GM12875 (cell line): ENCODE data around the gene ADAP1.

Source experiments
- H3K4me3 ChIP-seq: one replicate; pipeline ENCODE4 v1.5.1; 2011; ENCODE audit warnings: low read depth, low read length, control low read depth
- TF ChIP-seq, protein P1 (sequence below): IDR thresholded peaks from 2 replicates; pipeline ENCODE4 v1.5.1; 2011; ENCODE audit warnings: low read depth, mild to moderate bottlenecking, control low read depth, inconsistent platforms, low read length, moderate library complexity, borderline replicate concordance; ENCODE audit not compliant: insufficient read depth

The ADAP1 gene

DNA sequence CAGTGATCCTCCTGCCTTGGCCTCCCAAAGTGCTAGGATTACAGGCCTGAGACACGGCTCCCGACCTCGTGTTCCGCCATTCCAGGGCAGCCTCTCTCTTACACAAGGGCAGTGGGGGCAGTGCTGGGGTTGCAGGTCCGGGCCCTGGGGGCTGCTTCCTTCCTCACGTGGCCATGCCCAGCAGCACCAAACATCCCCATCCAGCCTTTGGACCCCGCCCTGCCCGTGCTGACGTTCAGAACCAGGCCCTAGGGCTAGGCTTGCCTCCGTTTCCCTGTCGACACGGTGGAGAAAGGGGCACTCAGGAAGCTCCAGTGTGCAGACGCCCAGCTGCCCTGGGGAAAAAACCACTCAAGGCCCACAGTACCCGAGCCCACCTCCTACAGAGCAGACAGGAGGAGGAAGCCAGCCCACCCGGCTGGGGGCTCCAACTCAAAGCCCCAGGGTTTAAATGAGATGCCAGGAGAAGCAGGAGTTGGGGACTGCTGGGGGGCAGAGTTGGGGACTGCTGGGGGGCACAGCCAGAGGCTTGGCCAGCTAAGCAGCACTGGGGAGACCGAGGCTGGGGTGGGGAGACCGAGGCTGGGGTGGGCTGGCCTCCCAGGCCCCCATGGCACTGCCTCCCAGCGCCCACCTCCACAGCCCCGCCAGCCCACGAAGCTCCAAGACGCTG, 35.9 kb downstream of the ADAP1 start:
- TF ChIP-seq, protein P1, sequence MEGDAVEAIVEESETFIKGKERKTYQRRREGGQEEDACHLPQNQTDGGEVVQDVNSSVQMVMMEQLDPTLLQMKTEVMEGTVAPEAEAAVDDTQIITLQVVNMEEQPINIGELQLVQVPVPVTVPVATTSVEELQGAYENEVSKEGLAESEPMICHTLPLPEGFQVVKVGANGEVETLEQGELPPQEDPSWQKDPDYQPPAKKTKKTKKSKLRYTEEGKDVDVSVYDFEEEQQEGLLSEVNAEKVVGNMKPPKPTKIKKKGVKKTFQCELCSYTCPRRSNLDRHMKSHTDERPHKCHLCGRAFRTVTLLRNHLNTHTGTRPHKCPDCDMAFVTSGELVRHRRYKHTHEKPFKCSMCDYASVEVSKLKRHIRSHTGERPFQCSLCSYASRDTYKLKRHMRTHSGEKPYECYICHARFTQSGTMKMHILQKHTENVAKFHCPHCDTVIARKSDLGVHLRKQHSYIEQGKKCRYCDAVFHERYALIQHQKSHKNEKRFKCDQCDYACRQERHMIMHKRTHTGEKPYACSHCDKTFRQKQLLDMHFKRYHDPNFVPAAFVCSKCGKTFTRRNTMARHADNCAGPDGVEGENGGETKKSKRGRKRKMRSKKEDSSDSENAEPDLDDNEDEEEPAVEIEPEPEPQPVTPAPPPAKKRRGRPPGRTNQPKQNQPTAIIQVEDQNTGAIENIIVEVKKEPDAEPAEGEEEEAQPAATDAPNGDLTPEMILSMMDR, result no peak
- no peak overlapping the region for H3K4me3 ChIP-seq

DNA sequence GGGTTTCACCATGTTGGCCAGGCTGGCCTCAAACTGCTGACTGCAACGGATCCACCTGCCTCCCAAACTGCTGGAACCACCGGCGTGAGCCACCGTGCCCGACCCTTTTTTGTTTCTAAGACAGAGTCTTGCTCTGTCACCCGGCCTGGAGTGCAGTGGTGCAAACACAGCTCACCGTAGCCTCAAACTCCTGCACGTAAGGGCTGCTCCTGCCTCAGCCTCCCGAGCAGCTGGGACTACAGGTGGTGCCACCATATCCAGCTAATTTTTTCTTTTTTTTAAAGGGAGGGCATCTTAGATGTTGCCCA, 36.4 kb downstream of the ADAP1 start:
- no peak overlapping the region for H3K4me3 ChIP-seq
- TF ChIP-seq, protein P1, result no peak

DNA sequence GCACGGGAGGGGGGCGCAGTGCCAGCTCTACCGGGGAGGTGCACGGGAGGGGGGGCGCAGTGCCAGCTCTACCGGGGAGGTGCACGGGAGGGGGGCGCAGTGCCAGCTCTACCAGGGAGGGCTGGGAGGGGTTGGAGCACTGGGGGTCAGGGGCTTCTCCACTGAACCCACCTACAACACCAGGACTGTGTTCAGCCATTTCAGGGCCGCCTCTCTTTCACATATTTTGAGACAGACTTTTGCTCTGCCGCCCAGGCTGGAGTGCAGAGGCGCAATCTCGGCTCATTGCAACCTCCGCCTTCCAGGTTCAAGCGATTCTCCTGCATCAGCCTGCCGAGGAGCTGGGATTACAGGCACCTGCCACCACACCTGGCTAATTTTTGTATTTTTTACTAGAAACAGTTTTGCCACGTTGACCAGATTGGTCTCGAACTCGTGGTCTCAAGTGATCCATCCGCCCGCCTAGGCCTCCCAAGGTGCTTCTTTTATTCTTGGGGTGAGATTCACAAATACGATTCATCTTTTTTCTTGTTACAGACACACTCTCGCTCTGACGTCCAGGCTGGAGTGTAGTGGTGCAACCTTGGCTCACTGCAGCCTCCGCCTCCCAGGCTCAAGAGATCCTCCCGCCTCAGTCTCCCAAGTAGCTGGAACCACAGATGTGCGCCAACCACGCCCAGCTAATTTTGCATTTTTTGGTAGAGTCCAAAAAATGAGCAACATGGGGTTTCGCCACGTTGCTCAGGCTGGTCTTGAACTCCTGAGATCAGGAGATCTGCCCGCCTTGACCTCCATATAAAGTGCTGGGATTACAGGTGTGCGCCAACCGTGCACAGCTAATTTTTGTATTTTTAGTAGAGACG, 37.0 kb downstream of the ADAP1 start:
- TF ChIP-seq, protein P1, result no peak
- no peak overlapping the region for H3K4me3 ChIP-seq

DNA sequence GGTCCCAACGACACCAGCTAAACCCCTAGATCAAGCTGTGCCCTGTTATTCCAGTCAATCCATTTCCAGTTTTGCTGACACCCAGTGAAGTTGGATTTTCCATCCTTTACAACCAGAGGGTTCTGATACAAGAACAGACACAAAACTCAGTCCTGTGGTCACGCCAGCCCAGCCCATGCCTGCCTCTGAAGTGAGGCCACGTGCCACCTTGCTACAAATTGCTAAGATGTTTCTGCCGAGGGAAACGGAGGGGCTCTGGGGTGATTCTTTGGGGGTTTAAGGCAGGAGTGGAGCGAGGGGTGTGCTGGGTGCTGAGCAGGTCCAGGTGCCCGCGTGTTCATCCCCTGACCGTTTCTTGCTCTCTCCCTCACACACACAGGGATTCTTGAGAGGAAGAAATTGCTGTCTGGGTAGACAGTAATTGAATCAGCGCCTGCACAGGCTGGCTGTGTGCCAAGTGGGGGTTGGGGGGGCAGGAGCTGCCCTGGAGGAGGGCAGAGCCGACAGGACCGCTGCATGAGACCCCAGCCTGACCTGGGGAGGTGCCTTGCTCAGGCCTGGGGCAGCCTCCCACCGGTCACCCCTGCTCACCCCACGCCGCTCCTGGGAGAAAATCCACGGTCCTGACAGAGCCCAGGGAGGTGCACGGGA, 38.1 kb downstream of the ADAP1 start:
- no peak overlapping the region for H3K4me3 ChIP-seq
- TF ChIP-seq, protein P1, result no peak

DNA sequence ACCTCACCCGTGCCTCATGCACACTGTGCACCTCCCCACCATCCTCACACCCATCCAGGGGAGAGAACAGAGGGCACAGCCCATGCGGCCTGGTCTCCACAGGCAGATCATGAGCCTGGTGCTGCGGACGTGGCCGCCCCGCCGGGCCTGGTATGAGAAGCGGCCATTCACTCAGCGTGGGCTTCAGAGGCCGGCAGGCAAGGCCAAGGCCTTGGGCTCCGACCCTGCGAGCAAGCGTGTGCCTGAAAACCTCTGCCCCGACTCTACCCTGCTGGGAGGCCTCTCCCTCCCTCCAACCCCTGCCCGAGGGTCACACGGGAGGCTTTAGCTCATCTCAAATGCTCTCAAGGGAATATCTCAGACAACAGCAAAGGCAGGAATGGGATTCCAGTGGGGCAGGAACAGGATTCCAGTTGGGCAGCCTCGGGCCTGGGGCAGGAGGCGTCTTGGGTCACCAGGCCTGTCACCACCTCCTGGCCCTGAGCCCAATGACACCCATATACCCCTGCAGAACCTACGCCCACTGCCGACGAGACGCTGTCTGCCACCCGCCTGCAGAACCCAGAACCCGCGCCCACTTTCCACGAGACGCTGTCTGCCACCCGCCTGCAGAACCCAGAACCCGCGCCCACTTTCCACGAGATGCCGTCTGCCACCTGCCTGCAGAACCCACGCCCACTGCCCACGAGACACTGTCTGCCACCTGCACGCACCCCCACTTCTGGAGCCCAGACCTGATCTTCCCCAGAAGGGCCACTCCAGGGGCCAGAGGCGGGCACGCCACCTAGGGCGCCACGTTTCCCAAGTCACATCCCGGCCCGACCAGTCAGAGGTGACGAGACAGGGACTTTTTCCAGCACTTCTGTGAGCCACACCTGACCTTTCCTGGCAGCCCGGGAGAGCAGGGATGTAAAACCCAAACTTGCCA, 38.9 kb downstream of the ADAP1 start:
- TF ChIP-seq, protein P1, result no peak

DNA sequence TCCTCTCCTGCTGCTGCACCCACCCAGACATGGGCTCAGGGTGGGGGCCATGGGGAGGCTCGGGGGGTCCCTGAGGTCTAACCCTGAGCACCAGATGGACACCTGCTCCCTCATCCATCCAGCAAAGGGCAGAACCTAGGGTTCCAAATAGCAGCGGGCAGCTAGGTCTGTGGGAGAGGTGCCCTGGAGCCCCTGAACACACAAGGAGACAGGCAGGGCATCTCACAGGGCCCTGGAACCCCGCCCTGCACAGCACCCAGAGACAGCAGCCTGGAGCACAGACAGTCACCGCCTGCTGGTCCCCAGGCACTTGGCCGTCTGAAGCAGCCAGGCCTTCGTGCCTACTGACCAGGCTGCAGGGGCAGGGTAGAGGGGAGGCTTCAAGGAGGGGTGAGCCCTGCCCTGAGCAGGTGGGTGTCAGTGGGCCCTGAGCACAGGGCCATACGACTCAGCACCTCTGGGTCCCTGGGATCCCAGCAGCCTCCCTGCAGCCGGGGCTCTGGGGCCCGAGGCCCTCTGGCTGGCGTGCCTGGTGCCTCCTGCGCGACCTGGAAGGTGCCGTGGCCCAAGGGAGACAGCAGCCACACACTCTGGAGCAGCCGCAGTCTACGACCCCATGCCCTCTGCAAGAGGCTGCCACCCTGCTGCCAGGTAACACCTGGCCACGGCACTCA, 39.8 kb downstream of the ADAP1 start:
- no peak overlapping the region for H3K4me3 ChIP-seq
- TF ChIP-seq, protein P1, result no peak

More for the DNA sequence above, 38.9 kb downstream of the ADAP1 start:
- H3K4me3 ChIP-seq, result no peak overlapping the region
